NCI-H1092 (cell line): ENCODE measurements around the gene KRTAP4-11.
"Not testable (repeated sequence)": the region's sequence is repeated elsewhere in the genome, so short reads cannot be mapped to it uniquely, and the experiment has no call there.

ENCODE experiments used
- DNase-seq: peaks from one replicate; lab custom pipeline; 2025; lab: John Stamatoyannopoulos, UW

Gene KRTAP4-11

DNA sequence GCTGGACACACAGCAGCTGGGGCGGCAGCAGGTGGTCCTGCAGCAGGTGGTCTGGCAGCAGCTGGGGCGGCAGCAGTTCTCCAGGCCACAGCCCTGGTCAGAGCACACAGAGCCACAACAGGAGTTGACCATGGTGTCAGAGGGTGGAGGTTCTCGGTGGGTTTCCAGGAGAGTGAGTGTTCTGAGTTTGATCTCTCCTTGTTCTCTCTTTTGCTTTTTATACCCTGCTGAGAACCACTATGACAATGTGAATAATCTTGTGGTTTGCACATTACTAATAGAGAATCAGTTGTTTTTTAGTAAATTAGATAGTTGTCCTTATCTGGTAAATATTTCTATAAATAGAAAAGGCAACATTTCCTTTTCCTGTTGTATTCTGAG is 5.8 kb upstream of the KRTAP4-11 start, which contains the start of gene KRTAP4-12:
Gene KRTAP4-12, minus strand, starts transcription at position 192 of the 381 bp plus-strand sequence. Its CDS starts 60 bp downstream, at position 132.
- DNase-seq: not testable (repeated sequence)

DNA sequence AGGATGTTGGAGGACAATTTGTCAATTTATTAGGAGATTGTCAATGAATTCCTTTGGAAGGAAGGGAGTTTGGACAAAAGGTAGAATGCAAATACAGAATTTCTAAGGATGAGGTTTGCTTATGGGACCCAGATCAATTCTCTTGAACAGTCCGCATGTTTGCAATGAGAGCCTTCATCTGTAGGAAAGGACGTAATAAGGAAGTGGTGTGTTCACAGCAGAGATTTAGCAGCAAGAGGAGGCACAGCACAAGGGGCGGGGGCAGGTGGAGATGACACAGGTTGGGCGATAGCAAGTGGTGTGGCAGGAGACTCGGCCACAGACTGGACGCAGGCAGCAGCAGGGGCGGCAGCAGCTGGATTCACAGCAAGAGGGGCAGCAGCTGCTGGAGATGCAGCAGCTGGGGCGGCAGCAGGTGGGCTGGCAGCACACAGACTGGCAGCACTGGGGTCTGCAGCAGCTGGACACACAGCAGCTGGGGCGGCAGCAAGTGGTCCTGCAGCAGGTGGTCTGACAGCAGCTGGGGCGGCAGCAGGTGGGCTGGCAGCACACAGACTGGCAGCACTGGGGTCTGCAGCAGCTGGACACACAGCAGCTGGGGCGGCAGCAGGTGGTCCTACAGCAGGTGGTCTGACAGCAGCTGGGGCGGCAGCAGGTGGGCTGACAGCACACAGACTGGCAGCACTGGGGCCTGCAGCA is 5.3 kb upstream of the KRTAP4-11 start:
- not testable (repeated sequence) for DNase-seq

DNA sequence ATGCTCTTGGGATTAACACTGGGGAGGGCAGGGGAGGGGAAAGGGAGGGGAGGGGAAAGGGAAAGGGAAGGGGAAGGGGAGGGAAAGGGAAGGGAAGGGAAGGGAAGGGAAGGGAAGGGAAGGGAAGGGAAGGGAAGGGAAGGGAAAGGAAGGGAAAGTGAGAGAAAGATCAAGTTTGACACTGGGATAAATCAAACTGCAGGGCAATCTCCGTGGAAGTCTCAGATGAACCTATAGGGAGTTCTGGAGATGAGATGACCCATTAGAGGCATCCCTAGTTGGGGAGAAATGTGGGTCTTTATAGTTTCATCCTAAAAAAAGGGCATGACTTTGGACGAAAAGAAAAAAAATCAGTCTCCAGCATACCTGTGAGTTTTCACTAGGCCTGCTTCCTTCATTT is 3.6 kb upstream of the KRTAP4-11 start:
- no peak for DNase-seq

DNA sequence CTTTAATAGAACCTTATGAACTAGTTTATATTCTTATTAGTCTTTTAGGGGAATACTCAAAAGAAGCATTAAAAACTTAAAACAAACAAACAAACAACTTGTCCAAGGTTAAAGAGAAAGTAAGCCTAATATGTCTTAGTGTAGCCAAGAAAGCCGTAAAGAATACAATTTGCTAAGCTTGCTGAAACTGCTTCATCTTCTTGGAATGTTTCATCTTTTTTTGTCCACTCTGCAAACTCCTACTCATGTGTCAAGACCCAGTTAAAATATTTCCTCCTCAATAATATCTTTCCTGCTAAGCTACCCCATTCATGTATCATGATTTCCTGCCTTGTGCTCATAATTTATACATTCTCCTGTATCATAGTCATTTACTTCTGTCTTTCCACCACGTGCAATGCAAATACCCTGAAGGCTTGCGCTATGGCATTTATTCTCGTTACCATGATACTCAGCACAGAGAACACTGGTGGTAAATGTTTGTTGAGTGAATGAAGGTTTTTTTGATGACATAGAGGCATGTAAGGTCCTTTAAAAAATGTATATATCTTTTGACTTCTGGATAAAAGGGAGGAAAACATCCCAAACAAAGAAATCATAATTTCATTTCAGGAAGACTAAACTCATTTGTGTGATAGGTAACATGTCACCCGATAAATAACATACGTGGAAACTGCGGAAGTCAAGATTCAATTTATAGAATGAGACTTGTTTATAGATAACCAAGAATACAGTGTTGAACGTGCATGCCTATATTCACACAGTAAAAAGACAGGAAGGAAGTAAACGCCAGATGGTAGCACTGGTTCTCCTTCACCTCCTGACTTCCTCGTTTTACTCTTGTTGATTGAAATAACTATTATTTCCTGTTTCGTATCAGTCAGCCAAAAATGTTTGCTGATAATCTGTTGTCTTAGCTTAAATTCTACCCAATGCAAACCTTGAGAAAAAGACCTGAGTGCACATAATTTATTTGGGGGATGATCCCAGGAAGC is 1.8 kb upstream of the KRTAP4-11 start:
- not testable (repeated sequence) for DNase-seq

DNA sequence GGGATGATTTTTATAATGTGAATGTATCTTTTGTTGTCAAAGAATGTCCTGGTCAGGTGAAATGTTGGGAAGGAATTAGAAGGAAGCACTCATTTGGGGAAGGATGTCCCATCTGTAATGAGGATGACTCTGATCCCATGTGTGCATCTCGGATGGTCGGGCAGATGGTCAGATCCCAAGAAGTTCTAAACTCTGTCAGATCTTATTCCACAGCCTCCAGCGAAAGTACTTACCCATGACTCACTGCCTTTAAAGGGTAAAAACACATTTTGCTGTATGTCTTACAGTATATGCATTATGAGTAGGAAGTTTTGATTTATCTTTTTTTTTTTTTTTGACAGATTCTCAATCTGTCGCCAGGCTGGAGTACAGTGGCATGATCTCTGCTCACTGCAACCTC is 548 bp upstream of the KRTAP4-11 start:
- DNase-seq: no peak

DNA sequence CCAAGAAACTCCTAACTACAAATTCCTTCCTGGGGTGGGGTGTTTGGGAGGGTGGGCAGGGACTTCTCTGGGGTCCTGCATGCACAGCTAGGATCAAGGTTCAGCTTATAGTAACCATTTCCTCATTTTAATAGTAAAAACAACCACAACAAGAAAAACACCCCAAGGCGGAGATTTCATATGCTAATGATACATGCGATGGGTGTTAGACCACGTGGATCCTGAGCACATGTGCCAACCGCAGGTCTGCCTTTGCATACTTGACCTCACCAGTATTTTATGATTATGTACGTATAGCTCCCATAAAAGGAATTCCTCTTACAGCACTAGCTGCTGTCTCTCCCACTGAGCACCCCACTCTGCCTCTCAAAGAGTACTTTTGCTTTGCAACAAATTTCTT is 1.9 kb downstream of the KRTAP4-11 start:
- DNase-seq: no peak

DNA sequence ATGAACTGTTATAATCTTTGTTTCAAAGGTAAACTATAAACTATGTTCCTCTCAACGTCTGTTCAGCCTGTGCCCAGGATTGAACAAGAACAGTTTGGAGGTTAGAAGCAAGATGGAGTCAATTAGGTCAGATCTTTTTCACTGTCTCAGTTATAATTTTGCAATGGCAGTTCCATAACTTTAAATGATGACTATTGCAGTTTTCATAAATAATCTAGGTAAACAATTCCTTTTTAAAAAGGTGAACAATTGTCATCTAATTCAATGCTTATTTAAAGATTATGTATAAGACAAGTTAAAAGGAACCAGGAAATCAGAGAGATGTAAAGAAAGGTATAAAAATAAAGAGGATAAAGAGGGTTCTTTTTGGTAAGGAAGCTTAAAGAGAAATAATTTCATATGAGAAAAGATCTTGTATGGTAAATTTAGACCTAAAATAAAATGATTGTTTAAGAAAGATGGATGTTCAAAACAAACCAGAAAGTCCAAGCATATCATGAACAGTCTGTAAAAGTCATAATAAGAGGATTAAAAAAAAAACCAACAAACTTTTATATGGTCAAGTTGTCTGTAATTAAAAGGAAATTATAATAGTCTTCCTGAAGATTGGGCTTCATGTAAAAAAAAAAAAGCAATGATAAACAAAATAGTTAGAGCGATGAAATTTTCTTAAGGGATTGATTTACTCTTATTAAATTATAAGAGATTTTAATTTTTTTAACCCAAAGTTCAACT is 6.9 kb downstream of the KRTAP4-11 start:
- DNase-seq: no peak

DNA sequence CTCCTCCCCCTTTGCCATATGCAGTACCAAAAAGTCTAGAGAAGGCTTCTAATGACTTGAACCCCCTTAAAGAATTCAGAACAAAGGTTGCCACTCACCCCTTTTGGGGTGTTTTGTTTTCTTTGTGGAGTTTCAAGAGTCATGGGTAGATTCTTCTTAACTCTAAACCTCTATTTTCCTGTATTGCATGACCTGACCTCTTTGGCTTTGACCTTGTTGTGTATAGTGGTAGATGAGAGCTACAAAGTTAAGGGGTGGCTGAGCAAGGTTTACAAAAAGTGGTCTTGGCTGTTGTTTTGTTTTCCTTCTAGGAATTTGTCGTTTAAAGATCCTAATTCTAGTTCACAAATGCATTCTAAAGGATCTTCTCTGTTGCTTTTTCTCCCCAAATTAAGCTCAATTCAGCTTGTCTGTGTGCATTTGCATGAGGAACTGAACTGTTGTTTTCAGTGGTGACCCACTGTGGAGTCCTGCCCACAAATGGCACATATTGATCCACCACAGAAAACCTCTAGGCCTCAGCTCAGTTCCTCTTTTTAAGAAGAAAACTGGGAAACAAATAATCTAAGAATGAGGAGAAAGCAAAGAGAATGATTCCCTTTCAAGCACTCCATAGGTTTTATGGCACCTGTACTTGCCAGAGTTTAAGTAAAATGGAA is 9.3 kb downstream of the KRTAP4-11 start:
- not testable (repeated sequence) for DNase-seq

DNA sequence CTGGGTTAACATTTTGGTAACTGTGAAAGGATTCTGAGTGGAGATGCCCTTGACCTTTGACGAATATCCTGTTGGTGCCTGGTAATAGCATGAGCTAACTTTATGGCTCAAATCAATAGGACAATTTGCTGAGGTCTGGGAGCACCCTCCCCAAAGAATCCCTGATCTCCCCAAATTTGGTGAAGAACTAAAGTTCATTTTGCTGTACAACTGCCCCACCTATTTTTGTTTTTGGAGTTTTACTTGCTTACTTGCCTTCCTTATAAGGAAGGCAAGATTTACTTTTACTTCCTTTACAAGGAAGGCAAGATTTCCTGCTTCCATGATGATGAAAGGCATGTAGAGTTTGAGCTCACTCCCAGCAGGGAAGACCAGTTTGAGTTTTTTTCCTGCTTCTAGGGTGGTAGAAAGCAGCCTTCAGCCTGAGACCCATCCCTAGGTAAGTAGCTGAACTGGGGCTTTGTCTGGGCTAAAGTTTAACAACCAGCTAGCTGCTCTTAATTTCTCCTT is 10.2 kb downstream of the KRTAP4-11 start:
- no peak for DNase-seq

DNA sequence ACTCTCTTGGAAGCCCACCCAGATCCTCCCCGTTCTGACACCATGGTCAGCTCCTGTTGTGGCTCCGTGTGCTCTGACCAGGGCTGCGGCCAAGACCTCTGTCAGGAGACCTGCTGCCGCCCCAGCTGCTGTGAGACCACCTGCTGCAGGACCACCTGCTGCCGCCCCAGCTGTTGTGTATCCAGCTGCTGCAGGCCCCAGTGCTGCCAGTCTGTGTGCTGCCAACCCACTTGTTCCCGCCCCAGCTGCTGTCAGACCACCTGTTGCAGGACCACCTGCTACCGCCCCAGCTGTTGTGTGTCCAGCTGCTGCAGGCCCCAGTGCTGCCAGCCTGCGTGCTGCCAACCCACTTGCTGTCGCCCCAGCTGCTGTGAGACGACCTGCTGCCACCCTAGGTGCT is 12.8 kb downstream of the KRTAP4-11 start, which contains the start of gene KRTAP4-9:
Gene KRTAP4-9, plus strand, starts transcription at position 43 of the 400 bp plus-strand sequence. Its CDS starts 0 bp downstream, at position 43.
- not testable (repeated sequence) for DNase-seq

DNA sequence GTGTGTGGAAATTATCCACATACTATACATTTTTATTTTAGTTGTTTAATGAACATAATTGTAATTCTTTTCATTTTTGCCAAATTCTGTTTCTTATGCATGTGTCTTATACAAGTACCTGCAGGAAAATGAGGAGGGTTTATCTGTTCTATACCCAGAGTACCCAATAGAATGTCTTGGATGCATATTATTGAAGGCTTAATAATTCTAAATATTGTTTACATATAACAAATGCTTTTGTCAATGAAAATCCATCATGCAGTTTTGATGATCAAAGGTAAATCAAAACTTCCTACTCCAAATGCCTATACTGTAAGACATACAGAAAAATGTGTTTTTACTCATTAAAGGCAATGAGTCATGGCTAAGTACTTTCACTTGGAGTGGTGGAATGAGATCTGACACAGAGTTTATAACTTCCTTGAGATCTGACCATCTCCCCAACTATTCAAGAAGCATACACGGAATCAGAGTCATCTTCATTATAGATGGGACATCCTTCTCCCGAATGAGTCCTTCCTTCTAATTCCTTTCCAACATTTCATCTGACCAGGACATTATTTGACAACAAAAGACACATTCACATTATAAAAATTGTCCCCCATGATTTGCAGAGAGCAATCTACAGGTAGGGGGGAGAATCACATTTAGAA is 13.7 kb downstream of the KRTAP4-11 start:
- DNase-seq: not testable (repeated sequence)

DNA sequence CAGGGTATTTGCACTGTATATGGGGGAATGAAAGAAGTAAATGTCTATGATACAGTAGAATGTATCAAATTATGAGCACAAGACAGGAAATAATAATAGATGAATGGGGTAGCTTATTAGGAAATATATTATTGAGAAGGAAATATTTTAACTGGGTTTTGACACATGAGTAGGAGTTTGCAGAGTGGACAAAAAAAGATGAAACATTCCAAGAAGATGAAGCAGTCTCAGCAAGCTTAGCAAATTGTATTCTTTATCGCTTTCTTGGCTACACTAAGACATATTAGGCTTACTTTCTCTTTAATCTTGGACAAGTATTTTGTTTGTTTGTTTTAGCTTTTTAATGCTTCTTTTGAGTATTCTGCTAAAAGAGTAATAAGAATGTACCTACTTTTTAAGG is 14.3 kb downstream of the KRTAP4-11 start:
- no peak for DNase-seq

DNA sequence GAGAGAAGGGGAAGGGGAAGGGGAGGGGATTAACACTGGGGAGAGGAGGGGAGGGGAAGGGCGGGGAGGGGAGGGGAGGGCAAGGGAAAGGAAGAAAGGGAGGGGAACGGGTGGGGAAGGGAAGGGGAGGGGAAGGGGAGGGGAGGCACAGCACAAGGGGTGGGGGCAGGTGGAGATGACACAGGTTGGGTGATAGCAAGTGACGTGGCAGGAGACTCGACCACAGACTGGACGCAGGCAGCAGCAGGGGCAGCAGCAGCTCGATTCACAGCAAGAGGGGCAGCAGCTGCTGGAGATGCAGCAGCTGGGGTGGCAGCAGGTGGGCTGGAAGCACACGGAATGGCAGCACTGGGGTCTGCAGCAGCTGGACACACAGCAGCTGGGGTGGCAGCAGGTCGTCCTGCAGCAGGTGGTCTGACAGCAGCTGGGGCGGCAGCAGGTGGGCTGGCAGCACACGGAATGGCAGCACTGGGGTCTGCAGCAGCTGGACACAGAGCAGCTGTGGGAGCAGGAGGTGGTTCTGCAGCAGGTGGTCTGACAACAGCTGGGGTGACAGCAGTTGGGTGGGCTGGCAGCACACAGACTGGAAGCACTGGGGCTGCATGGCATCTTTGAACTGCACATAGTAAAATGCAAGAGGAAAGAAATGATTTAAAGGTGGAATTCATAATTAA is 16.4 kb downstream of the KRTAP4-11 start, which contains the start of gene KRTAP4-16:
Gene KRTAP4-16, minus strand, starts transcription at position 624 of the 674 bp plus-strand sequence. Its CDS starts 0 bp downstream, at position 624.
- DNase-seq: no peak

DNA sequence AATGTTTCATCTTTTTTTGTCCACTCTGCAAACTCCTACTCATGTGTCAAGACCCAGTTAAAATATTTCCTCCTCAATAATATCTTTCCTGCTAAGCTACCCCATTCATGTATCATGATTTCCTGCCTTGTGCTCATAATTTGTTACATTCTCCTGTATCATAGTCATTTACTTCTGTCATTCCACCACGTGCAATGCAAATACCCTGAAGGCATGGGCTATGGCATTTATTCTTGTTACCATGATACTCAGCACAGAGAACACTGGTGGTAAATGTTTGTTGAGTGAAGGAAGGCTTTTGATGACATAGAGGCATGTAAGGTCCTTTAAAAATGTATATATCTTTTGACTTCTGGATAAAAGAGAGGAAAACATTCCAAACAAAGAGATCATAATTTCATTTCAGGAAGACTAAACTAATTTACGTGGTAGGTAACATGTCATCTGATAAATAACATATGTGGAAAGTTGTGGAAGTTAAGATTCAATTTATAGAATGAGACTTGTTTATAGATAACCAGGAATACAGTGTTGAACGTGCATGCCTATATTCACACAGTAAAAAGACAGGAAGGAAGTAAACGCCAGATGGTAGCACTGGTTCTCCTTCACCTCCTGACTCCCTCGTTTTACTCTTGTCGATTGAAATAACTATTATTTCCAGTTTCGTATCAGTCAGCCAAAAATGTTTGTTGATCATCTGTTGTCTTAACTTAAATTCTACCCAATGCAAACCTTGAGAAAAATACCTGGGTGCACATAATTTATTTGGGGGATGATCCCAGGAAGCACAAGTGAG is 18.3 kb downstream of the KRTAP4-11 start:
- not testable (repeated sequence) for DNase-seq

DNA sequence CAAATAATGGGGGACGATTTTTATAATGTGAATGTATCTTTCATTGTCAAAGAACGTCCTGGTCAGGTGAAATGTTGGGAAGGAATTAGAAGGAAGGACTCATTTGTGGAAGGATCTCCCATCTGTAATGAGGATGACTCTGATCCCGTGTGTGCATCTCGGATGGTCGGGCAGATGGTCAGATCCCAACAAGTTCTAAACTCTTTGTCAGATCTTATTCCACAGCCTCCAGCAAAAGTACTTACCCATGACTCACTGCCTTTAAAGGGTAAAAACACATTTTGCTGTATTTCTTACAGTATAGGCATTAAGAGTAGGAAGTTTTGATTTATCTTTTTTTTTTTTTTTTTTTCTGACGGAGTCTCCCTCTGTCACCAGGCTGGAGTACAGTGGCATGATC is 19.7 kb downstream of the KRTAP4-11 start:
- no peak for DNase-seq

DNA sequence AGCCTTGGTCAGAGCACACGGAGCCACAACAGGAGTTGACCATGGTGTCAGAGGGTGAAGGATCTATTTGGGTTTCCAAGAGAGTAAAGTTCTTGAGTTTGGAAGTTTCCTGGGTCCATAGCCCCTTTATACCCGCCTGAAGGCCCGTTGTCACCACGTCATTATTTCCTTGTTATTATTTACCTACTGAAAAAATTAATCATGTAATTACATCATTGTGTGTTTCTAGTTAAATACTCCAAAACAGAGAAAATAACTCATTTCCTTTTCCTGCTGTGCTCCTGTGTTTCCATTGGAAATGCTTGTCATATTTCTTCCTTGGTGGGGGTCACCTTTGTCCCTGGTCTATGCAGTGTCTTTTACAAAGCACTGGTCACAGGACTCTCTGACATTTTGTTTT is 20.1 kb downstream of the KRTAP4-11 start, which contains the start of gene KRTAP4-8:
Gene KRTAP4-8, minus strand, starts transcription at position 101 of the 400 bp plus-strand sequence. Its CDS starts 58 bp downstream, at position 43.
- DNase-seq: no peak

DNA sequence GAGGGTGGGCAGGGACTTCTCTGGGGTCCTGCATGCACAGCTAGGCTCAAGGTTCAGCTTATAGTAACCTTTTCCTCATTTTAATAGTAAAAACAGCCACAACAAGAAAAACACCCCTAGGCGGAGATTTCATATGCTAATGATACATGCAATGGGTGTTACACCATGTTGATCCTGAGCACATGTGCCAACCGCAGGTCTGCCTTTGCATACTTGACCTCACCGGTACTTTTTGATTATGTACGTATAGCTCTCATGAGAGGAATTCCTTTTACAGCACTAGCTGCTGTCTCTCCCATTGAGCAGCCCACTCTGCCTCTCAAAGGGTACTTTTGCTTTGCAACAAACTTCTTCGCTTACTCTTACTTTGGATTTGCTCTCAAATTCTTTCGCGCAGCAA is 22.1 kb downstream of the KRTAP4-11 start:
- DNase-seq: no peak

DNA sequence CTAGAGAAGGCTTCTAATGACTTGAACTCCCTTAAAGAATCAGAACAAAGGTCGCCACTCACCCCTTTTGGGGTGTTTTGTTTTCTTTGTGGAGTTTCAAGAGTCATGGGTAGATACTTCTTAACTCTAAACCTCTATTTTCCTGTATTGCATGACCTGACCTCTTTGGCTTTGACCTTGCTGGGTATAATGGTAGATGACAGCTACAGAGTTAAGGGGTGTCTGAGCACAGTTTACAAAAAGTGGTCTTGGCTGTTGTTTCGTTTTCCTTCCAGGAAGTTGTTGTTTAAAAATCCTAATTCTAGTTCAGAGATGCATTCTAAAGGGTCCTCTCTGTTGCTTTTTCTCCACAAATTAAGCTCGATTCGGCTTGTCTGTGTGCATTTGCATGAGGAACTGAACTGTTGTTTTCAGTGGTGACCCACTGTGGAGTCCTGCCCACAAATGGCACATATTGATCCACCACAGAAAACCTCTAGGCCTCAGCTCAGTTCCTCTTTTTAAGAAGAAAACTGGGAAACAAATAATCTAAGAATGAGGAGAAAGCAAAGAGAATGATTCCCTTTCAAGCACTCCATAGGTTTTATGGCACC is 29.3 kb downstream of the KRTAP4-11 start:
- DNase-seq: not testable (repeated sequence)
